HG03439 (cell line): ENCODE results near the gene IPCEF1.

Experiments used
- ATAC-seq: cut with Tn5 transposase; IDR thresholded peaks from one replicate; pipeline ENCODE4 v1.9.1; 2021; ENCODE audit warnings: mild to moderate bottlenecking, moderate library complexity; ENCODE audit not compliant: unreplicated experiment

The IPCEF1 gene, protein sequence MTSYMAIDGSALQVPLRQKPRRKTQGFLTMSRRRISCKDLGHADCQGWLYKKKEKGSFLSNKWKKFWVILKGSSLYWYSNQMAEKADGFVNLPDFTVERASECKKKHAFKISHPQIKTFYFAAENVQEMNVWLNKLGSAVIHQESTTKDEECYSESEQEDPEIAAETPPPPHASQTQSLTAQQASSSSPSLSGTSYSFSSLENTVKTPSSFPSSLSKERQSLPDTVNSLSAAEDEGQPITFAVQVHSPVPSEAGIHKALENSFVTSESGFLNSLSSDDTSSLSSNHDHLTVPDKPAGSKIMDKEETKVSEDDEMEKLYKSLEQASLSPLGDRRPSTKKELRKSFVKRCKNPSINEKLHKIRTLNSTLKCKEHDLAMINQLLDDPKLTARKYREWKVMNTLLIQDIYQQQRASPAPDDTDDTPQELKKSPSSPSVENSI

DNA sequence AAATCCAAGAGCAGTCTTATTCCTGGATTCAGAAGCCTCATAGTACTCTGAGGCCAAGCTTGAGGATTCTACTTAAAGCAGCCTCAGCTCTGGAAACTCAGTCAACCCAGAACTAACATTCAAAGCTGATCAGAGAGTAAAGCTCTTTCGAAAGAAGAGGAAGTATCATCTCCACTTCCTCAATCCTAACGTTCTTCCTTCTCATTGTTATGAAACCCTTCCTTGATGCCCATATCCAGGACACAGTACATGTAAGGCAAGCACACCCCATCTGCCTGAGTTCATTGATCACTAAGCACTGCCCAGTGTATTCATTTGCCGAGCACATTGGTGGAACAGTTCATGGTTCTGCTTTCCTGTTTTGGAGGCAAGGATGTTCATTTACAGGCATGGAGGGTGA lies at the start of gene IPCEF1:
IPCEF1 (minus strand) TSS at position 114 of the 400 bp plus-strand sequence. CDS start 90,856 bp downstream, outside the sequence.
- ATAC-seq: no peak

DNA sequence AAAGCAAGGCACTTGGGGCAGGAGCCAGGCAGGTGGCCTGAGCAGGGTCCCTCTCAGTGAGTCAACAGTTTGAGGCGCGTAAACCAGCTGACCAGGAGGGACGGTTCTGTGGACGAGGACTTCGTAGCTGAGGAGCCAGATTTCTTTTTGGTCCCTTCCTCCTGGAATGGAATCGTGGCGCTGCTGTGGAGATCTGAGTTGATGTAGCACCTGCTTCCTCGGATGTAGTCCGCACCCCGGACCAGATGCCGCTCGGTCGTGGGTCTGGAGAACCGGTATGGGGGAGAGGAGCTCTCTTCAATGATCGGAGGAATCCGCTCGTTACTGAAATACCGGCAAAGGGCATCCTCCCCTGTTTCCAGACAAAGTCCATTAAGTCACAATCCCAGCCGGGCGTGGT lies 49.7 kb upstream of the IPCEF1 start:
- no peak for ATAC-seq

DNA sequence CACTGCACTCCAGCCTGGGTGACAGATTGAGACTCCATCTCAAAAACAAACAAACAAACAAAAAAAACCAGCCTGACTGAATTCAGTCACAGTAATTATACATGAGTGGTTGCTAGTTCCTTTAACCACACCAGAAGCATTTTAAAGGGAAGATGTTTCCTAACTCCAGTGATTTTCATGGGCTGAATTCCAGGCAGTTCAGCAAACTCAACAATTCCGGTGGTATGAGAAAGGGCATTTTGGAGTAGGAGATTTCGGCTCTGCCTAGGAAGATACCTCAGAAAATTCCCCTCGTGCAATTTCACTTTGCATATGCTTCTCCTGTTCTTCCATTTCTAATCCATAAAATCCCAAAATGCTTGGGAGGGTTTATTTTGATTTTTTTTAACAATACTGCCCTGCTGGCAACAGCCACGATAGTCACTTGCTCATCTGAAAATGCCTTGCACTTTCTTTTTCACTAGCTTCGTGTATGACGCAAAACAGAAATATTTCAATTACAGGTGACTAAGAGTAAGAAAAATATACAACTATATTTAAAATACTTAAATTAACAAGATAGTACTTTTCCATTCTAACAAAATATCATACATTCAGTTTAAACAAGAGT lies 48.3 kb upstream of the IPCEF1 start:
- ATAC-seq: no peak

DNA sequence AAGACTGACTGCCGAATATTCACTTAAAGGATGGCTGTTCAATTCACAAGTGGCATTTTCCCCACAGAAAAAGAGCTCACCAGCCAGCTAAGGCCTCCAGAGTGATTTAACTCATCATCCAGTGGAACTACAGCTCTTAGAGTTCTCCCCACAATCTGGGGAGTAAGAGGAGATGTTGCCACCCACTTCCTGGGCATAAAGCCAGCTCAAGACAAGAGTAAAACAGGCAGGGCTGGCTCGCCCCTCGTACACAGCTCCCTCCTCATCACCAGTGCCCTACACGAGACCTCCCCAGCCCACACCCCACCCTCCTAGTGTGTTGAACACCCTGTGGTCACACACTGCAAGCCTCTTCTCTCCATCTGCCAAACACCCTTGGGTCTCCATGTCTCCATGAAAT lies 47.2 kb upstream of the IPCEF1 start:
- no peak for ATAC-seq

DNA sequence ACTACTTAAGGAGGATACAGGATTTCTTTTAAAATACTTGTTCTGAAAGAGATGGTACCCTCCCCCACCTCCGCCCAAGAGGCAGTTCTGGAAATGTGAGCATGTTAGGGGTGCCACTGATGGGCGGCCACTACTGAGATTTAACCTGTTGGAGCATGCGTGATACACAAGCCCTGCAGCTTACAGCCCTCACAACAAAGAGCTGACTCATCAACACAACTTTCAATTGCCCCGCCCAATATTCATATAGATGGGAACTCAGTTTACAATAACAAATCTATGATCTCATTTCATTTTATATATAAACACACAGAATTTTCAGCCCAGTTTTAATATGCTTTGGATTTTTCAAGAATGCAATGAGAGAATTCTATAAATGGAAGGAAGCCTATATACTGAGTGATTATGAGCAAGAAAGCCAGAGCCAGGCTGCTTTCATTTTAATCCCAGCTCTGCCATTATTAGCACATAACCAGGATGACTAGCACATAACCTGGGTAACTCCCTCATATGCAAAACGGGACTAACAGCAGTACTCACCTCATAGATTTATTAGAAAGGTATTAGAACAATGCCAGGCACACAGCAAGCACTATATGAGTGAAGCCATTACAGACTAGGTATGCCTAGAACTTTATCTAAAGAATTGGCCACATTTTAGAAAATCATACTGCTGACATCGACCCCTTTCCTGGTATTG lies 45.6 kb upstream of the IPCEF1 start:
- ATAC-seq: no peak

DNA sequence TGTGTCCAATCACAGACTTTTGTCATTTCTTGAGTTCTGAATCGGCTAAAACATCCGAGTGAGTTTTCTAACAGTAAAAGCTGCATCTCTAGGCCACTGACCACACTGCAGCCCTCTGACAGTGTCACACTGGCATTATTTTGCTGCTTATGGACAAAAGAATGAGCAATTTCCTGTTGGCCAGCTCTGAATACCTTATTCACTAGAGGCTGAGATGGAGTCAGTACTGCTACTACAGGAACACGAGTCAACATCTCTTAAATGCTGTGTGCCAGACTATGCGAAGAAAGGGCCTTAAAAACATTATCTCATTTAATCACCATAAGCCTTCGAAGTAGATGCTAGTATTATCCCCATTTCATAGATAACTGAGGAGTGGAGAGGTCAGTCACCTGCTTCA lies 42.5 kb upstream of the IPCEF1 start:
- ATAC-seq: no peak

DNA sequence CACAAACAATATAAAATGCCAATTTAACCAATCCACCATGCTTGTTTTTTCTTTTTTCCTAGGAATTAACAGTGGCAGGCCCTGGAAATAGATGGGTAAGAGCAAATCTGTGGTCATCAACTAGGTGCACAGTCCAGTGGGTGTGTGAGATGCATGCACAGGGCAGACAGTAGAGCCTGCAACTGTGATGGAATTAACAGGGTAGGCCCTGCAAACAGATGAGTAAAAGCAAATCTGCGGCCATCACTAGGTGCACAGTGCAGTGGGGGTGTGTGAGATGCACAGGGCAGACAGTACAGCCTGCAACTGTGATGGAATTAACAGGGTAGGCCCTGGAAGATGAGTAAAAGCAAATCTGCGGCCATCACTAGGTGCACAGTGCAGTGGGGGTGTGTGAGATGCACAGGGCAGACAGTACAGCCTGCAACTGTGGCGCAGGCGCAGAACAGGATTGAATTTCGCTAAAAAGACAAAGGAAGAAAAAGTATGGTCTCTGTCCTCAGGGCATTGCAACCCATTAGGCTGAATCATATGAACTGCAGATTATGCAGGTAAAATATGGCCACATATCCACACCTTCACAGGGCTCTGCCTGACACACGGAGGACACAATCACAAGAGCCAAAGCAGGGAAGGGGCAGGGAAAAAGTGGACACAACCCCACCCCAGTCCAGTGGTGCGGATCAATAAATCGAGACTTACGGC lies 41.0 kb upstream of the IPCEF1 start:
- no peak for ATAC-seq

DNA sequence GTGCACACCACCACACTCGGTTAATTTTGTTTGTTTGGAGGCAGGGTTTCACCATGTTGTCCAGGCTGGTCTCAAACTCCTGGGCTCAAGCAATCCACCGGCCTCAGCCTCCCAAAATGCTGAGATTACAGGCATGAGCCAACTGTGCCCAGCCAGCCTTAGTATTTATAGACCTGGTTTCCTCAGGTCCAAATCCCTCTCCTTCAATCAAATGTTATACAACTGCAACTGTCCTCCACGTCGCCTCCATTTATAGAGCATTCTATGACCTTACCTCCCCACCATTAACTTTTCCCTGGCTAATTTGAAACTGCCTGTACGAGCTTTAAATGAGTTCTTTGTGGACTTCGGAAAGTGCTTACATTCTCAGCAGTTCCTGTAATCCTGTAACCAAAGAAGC lies 39.3 kb upstream of the IPCEF1 start:
- no peak for ATAC-seq

DNA sequence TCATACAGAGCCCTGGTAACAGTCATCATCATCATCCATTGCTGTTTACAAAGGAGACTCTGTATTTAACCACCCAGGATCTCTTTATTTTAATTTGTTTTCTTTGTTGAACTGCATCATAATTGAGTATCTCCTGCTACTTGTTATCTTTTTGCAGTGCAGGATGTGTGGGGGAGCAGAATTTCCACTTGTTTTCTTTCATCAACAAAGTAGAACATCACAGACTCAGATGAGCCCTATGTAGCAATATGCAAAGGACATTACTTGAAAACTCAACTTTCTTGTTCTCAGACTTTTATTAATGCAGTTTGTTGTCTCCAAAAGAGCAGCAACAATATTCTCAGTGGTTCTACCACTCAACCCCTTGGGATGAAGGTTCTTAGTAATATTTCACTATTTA lies 38.7 kb upstream of the IPCEF1 start:
- ATAC-seq: no peak

DNA sequence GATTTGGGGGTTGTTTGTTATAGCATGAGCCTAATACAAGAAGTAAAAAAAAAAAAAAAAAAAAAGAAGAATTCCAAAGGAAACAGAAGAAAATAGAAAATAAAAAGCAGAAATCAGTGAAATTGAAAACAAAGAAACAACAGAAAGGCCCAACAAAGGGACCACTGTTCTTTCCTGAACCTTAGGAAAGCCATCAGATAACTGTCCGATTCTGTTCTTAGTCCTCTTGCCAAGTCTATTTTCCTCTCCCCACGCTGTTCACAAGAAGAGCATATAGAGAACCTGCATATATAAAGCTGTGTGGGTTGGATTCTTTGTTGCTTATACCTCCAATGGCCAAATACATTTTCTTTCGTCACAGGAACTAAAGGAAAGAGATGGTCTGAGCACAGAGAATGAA lies 38.0 kb upstream of the IPCEF1 start:
- ATAC-seq: no peak

DNA sequence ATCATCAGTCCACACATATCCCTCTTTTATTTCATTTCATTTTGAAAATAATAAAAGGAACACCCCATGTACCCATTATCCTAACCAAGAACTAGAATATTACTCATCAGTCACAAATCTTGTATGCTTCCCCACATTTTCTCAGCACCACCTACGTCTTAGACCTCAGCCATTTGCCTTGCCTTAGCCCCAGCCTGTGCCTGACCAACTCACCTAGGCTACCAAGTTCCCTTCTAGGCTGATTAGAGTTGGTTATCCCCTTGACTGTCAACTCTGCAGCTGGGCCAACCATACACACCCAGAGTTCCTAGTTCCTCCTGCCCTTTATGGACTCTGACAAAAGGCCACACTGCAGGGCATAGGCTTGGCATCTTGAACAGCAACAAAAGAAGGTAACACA lies 33.4 kb upstream of the IPCEF1 start:
- no peak for ATAC-seq

DNA sequence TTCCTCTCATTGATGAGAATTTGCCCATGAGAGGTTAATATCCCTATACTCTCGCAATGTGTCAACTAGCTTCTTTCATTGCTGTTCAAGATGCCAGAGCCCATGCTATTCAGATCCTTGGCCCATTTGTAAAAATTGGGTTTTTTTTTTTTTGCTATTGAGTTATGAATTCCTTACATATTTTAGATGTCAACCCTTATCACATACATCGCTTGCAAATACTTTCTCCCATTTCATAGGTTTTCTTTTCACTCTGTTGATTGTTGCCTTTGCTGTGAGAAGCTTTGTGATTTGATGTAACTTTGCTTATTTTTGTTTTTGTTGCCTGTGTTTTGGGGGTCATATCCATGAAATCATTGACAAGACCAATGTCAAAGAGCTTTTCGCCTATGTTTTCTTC lies 32.2 kb upstream of the IPCEF1 start:
- no peak for ATAC-seq

DNA sequence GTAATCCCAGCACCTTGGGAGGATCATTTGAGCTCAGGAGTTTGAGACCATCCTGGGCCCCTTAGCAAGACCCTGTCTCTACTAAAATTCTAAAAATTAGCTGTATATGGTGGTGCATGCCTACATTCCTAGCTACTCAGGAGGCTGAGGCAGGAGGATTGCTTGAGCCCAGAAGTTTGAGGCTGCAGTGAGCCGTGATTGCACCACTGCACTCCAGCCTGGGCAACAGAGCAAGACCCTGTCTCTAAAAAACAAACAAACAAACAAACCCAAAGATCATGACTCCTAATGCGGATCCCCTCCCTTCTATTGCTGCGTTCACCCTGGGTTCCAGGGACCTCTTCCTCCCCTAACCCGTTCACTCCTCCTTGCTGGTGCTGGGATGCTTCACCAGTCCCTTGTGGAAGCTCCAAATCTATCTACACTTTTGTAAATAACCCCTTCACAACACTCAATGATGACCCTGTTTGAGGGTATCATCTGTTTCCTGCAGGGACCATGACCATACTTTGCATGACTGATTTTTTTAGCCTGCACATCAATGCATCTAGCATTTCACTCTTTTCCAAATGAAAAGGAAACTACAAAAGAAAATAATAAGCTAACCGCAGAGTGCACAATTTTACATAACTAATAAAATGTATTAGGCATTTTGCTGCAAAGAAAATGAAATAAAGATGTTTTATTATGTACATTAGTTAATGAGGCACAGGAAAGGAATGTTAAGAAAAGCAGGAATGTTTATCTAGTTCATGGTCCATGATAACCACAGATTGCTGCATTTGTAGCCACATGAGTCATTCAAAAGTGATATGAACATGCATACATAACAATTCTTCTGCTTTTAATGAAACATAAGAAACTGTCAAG lies 30.5 kb upstream of the IPCEF1 start:
- ATAC-seq: no peak

DNA sequence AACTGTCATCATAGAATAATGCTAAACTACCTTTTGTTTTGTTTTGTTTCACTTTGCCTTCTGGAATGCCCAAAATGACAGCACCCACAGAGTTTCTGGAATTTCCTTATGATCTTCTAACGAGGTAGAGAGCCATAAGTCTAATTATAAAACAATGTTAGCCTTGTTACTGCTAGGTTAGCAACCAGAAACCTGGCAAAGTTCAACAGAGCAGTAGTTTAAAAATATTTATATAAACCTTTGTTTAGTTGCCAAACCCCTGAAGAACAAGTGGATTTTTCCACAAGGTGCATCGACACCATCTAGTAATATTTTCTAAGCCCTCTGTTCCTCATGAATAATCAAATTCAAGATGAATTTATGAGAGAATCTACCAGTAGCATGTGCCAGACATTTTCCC lies 27.6 kb upstream of the IPCEF1 start:
- ATAC-seq: no peak

DNA sequence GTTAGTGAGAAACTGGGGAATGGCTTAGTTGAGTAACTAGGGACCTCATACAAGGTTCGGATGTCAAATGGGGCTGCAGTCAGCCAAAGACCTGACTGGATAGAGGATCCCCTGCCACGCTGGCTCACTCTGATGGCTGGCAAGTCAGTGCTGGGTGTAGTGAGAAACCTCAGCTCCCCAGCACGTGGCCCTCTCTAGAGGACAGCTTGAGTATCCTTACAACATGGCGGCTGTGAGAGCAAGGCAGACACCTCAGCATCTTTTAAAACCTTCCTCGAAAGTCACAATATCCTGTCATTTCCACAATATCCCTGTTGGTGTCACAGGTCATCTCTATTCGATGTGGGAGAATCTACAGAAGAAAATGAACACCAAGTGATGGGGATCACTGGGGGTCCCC lies 26.7 kb upstream of the IPCEF1 start:
- ATAC-seq: no peak

DNA sequence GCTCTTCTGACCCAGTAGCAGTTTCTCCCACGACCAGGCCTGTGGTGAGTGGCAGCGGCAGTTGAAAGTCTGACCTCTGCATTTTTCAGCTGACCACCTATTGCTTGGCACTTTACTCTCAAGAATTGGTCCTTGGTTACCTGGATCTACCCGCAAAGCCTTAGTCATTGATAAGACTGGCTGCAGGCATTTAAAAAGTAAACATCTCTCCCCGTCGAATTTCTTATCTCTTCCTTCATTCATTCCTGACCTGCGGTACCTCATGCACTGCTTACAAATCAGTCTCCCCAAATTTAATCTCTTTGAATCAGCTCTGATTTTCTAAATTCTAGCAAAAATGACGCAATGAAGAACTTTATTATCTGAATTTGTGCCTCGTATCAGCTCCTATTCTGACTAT lies 26.1 kb upstream of the IPCEF1 start:
- ATAC-seq: no peak

DNA sequence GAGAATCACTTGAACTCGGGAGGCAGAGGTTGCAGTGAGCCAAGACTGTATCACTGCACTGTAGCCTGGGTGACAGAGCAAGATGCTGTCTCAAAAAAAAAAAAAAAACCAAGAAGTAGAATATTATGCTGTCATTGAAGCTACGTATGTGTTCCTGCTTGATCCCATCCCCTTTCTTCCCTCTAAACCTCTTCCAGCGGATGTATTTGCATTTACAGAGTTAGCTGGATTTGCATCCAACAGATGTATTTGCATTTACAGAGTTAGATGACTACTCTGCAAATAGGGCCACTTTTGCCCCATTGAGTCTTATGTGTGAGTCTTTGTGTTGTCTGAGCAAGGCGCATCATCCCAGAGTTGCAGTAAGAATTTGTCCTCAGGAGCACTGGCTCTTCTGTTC lies 24.9 kb upstream of the IPCEF1 start:
- no peak for ATAC-seq

DNA sequence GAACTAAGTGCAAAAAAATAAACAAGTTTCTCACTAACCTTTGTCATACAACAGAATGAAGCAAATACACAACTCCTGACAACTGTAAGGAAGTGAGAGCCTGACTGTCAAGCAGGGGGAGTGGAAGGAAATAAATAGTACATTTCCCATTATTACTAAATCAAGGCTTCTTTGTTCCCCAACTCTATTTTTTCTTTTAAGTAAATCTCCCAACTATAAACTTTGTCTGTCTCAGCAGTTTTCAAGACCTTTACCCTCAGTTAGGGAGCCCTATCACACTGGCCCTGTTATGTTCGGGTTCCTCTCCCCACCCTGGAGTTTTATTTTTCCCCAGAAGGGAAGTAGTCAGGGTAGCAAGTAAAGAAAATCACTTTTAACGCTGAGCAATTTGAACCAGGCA lies 24.1 kb upstream of the IPCEF1 start:
- no peak for ATAC-seq

DNA sequence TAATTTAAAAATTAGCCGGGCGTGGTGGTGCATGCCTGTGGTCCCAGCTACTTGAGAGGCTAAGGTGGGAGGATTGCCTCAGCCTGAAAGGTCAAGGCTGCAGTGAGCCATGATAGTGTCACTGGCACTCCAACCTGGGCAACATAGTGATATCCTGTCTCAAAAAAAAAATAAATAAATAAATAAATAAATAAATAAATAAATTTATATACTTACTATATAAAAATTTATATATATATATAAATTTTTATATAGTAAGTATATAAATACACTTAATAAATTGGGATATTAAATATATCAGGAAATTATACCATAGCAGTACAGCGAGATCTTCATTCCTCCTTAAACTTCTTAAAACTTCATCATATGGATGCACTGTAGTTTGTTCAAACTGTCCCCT lies 23.0 kb upstream of the IPCEF1 start:
- ATAC-seq: no peak

DNA sequence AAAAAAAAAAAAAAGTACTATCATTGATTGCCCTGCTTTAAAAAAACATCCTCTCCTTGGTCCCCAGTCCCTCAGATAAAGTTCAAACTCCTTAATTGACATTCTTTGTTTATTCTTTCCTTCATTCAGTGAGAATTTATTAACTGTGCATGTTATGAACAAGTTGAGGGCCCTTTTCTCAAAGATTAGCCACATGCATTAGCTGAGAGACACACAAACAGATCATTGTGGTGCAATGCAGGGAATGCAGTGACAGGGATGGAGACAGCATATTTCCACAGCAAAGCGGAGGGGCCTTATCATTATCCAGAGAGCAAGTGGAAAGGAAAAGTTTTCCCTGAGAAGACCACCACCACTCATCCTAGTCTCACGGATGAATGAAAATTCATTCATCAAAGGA lies 21.9 kb upstream of the IPCEF1 start:
- ATAC-seq: no peak
